Activated T-cell treated with anti-CD3 and anti-CD28 coated beads, Interleukin-2, amount 50 U/mL, for 1 hour (primary cell): ENCODE results near the gene CACNA1D.

Experiments used
- DNase-seq: peaks from one replicate; pipeline ENCODE4 v3.0.0-alpha.2; 2020

The CACNA1D gene

DNA sequence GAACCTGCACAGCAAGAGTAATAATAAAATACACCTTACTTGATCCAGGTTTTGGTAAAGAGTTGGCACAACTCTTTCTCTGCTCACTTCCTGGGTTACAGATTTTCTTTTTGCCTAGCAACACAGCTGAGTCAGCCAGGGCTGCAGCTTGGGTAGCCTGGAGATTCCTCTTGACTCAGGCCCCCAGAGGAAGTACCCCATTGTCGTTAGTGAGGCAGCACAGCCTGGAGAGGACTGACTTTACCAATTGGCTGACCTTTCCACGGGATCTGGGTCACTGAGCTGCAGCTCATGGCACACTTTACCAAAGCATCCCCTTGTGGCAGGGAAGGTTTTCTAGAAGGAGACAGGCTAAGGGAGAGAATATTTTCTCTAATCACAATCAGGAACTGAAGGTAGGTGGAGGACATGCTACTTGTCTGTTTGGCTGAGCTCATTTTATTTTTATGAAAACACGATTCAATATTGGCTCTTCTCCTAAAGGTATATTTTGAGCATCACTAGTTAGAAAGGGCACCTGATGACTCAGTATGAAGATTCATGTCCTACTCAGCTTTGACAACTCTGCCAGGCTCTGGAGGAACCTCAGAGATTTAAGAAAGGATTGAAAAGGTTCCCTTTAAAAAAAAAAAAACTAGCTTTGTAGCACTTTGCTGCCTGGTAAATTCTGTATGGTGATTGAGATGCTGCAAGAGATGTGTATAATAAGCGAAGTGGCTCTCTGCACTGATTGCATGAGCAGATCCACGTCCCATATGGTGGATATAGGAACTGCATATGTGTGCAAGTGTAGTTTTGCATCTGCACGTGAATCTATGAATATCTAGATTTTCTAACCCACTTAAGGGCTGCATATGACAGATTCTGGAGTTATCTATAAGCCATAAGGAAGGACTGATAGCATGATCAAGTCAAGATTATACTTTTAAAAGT is 227.0 kb downstream of the CACNA1D start:
- DNase-seq = no peak

- no peak for DNase-seq
These were observed 230.2 kb downstream of the CACNA1D start for GRCh38 chr3:53724566-53724965.

DNA sequence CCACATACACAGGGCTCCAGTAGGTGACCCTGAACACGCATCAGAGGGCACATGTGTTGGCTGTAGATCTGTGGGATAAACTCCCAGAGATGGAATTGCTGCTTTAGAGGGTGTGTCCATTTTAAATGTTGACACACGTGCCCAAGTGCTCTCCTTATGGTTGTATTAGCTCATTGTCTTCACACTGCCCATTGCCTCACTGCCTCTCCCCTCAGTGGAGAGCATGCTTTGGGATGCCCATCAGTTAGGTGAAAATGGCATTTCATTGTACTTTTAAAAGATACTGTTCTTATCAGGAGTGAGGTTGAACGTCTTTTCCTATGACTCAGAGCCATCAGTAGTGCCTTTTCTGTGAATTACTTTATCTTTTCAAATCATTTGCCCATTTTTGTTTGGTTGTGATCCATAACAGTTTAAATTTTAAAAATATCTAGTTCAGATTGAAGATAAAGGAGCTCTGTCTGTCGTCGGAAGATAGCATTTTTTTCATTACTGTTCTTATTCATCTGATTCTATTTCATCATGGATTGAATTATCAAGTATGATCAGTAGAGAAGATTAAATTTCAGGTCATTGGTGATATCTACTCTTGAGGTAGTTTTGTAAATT is 231.1 kb downstream of the CACNA1D start:
- DNase-seq = no peak

GRCh38 chr3:53726643-53727042 is 232.2 kb downstream of the CACNA1D start:
- no peak for DNase-seq

- DNase-seq = no peak
These were observed 234.2 kb downstream of the CACNA1D start for GRCh38 chr3:53728606-53729005.

GRCh38 chr3:53729159-53729558 is 234.7 kb downstream of the CACNA1D start:
- no peak for DNase-seq

- DNase-seq = no peak
These were observed 235.2 kb downstream of the CACNA1D start for GRCh38 chr3:53729618-53730017.

- DNase-seq = no peak
These were observed 236.2 kb downstream of the CACNA1D start for GRCh38 chr3:53730576-53730975.

GRCh38 chr3:53731934-53732624 is 237.7 kb downstream of the CACNA1D start:
- DNase-seq = no peak

- DNase-seq = no peak
These were observed 239.0 kb downstream of the CACNA1D start for GRCh38 chr3:53733446-53733845.

GRCh38 chr3:53739966-53740365 is 245.6 kb downstream of the CACNA1D start:
- no peak for DNase-seq

GRCh38 chr3:53740956-53741355 is 246.5 kb downstream of the CACNA1D start:
- no peak for DNase-seq

- no peak for DNase-seq
These were observed 249.9 kb downstream of the CACNA1D start for GRCh38 chr3:53744351-53744750.

GRCh38 chr3:53747559-53747958 is 253.1 kb downstream of the CACNA1D start:
- no peak for DNase-seq

GRCh38 chr3:53748512-53749271 is 254.3 kb downstream of the CACNA1D start:
- no peak for DNase-seq

DNA sequence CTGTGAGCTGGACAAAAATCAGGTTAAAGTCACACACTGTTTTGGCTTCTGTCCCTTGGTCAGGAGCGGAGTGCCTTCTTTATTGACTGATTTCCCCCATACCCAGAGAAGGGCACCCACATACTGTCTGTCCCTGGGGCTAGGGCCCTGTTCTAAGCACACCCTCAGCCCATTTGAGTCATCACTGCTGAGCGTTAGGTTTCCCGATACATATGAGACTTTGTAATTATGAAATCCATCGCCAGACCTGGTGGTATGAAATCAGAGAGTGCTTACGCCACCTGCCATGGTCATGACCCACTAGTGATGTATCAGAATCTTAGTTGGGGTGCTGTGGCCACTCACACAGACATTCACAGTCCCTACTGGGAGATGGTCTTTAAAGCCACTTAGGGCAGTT is 255.0 kb downstream of the CACNA1D start:
- no peak for DNase-seq

DNA sequence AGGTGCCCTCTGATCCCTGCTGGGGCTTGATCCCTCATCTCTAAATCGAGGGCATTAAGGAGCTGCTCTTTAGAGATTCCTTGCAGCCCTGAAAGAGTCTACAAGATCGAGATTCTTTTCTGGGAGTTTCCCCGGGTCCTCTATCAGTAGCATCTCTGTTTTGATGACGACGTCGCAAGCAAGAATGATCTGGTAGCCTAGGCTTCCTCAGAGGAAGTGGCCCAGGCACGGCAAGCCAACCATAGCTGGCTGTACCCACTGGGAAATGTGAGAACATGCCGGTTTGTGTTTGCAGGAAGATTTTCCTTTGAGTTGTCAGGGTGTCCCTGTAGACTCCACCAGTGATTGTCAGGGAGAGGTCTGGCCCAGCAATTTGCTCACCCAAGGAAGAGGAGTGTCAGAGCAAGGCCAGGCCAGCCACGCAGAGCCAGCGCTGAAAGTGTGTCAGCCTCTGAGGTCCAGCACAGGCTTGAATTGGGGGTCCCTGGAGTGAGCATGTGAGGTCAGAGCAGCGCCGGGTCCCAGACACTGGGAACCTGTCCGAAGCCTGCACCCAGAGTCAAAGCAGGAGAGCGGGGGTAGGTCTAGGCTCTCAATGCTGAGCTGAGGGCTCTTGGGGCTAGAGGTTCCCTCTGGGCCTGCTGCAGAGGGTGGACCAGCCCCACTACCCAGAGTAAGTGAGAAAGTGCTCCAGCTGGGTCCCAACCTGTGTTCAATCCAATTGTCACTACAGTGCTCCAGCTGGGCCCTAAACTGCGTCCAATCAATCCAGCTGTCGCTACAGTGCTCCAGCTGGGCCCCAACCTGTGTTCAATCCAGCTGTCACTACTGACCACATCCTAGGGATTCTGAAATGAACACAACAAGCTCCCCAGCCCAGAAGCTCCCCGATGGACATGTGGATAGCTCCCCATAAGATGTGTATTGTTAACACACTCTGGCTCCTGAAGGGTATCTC is 256.1 kb downstream of the CACNA1D start:
- no peak for DNase-seq

DNA sequence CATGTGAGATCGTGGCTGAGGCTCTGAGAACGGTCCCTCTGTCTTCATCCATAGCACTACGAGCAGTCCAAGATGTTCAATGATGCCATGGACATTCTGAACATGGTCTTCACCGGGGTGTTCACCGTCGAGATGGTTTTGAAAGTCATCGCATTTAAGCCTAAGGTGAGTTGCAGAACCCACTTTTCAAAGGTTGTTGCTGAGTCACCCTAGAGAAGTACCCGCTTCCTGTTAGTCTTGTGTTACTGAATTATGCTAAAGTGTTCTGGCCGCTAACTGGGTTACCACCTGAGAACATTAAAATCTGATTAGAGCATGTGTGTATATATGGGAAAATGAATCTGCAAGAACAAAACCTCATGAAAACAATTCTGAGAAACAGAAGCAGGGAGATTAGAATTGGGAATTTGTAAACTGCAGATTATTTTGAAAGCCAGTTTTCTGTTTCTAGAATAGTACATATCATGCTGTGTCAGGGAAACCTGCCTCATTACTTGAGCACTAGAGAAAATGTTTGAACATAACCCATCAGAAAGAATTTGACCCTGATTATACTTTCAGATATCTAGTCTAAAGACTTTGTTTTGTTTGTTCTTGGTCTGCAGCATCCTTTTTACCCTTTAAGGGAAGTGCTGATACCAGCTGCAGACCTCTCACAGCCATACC is 259.2 kb downstream of the CACNA1D start:
- no peak for DNase-seq

DNA sequence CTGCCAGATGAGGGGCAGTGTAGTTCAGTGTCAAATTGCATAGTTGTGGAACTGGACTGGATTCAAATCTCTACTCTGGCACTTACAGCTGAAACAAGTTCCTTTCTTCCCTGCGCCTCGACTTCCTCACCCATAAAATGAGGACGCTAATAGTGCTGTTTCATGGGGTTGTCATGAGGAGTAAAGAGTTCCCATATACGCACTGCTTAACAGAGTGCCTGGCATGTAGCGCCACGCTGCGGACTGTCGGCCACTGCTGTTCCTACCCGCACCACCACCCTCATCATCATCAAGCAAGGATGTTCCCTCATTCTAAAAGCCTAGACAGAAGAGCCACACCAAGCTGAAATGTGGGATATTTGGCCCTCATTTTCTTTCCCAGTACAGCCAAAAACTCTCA is 259.9 kb downstream of the CACNA1D start:
- DNase-seq = no peak

DNA sequence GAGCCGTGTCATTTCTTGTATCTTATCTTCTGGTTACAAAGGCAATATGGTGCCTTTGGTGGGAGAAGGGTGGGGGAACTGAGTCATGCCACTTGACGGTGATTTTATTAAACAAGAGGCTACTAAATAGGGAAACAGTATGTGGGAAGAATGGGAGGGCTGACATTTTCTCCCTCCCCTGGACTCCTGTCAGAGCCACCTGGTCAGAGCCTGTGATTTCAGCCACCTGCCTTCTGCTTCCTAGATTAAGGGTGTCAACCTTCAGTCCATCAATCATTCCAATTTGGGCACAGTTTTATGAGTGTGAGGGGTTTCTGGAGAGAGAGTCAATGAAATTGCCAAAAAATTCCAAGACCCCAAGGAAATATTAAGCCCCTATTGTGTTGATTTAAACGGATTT is 264.4 kb downstream of the CACNA1D start:
- DNase-seq = no peak

- no peak for DNase-seq
These were observed 268.9 kb downstream of the CACNA1D start for GRCh38 chr3:53763353-53763752.
